Mucosa of descending colon (tissue), 3 donors: ENCODE data around the gene FCRL5. TPM values are rescaled to one million over a fixed set of nuclear protein-coding genes. Genes with fewer than 3 reads are reported as not detected.
A peak's percentile ranks its signal among the peaks of the same experiment; 100 is the strongest.

Experiments used
- ATAC-seq: fragments of 200-7000 bp; cut with Tn5 transposase; one replicate; pipeline ENCODE4 v1.9.1; 2020; ENCODE audit warnings: mild to moderate bottlenecking, moderate library complexity
- DNase-seq, 3 donors: peaks; one replicate each; pipeline ENCODE4 v3.0.0-alpha.2; 2020
- H3K36me3 ChIP-seq: fragments of 200-600 bp; one replicate; pipeline ENCODE4 v1.8.0; 2021; ENCODE audit warnings: low read depth, mild to moderate bottlenecking
- H3K4me1 ChIP-seq: fragments of 200-600 bp; one replicate; pipeline ENCODE4 v1.8.0; 2021; ENCODE audit warnings: low read depth, mild to moderate bottlenecking
- H3K4me3 ChIP-seq: fragments of 200-600 bp; one replicate; pipeline ENCODE4 v1.8.0; 2021; ENCODE audit warnings: mild to moderate bottlenecking
- H3K9me3 ChIP-seq: fragments of 200-600 bp; one replicate; pipeline ENCODE4 v1.8.0; 2021; ENCODE audit warnings: mild to moderate bottlenecking
- intact Hi-C, 2 donors: fragments of 100-400 bp; cut with DNase I in 1 of 2; cut with micrococcal nuclease in 1 of 2; formaldehyde crosslinking; loops; one replicate each; pipeline versions ENCODE4 v1.11.0 to v1.11.1; 2022; cut with DNase I, micrococcal nuclease
- total RNA-seq, 3 donors: library from RNA; stranded (reverse); fragmentation: NEBNext Ultra II Directional in 2 of 3; extraction: Animal tissue kit (Norgen Biotek cat#: 25700) in 2 of 3; gene quantifications; one replicate each; pipeline versions ENCODE4 v1.2.1 to v1.2.4, GENCODE V29; 2021 to 2023
- TF ChIP-seq, protein P1 (sequence below): fragments of 200-600 bp; IDR thresholded peaks from one replicate; pipeline ENCODE4 v1.8.0; 2022; ENCODE audit warnings: antibody characterized with exemption, mild to moderate bottlenecking
- donor health status: DM: no; HTN: no; CAD: no; lungs with moderate emphysema.
- donor health status: DM: no; HTN: no; CAD: no.
- donor health status: DM: no; HTN: yes; CAD: no.

The FCRL5 gene
- total RNA-seq, 3 donors from 2014 or later: 0.95 to 3.3 (median 1.7) TPM

GRCh38 chr1:157540852-157541251, 11.5 kb downstream of the FCRL5 start:
- Histone ChIP-seq H3K4me3 (no peak overlapping the region), H3K4me1 (no peaks in the 10 kb centered on the region), H3K9me3 (no peaks in the 10 kb centered on the region), H3K36me3 (no peaks in the 10 kb centered on the region)
- intact Hi-C loops: no loop called here
- TF ChIP-seq, protein P1, sequence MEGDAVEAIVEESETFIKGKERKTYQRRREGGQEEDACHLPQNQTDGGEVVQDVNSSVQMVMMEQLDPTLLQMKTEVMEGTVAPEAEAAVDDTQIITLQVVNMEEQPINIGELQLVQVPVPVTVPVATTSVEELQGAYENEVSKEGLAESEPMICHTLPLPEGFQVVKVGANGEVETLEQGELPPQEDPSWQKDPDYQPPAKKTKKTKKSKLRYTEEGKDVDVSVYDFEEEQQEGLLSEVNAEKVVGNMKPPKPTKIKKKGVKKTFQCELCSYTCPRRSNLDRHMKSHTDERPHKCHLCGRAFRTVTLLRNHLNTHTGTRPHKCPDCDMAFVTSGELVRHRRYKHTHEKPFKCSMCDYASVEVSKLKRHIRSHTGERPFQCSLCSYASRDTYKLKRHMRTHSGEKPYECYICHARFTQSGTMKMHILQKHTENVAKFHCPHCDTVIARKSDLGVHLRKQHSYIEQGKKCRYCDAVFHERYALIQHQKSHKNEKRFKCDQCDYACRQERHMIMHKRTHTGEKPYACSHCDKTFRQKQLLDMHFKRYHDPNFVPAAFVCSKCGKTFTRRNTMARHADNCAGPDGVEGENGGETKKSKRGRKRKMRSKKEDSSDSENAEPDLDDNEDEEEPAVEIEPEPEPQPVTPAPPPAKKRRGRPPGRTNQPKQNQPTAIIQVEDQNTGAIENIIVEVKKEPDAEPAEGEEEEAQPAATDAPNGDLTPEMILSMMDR: no peak
- no peak for ATAC-seq
- no peak for DNase-seq

- DNase-seq (no peak), ATAC-seq (no peak)
- Histone ChIP-seq H3K9me3 (no peaks in the 10 kb centered on the region), H3K4me3 (no peak overlapping the region), H3K36me3 (no peaks in the 10 kb centered on the region), H3K4me1 (no peaks in the 10 kb centered on the region)
- TF ChIP-seq, protein P1: no peak
- intact Hi-C loops: no loop called here
These were observed 12.1 kb downstream of the FCRL5 start for GRCh38 chr1:157540160-157540748.

GRCh38 chr1:157539568-157539967, 12.7 kb downstream of the FCRL5 start:
- no peaks in the 10 kb centered on the region for H3K36me3 ChIP-seq
- intact Hi-C loops: no loop called here
- TF ChIP-seq, protein P1: no peak

DNA sequence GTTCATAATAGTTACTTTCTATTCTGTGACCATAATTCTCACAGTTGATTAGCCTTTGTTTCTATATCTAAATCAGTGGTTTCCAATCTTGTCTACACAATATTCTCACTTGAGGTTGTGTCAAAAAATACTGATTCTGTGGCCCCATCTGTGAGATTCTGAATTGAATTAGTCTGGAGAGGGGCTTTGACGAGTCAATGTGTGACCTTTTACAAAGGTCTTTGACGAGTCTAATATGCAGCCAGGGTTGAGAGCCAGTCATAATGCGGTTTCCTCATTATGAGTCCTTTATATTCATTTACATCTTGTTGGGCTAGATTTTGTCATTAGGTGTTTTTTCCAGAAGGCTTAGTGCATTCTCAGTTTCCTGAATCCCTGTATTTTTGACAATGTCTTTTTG, 19.7 kb downstream of the FCRL5 start:
- no peaks in the 10 kb centered on the region for H3K4me1 ChIP-seq
- H3K9me3 ChIP-seq: no peaks in the 10 kb centered on the region
- TF ChIP-seq, protein P1: no peak
- DNase-seq: no peak
- H3K36me3 ChIP-seq: no peaks in the 10 kb centered on the region
- intact Hi-C loops: no loop called here
- H3K4me3 ChIP-seq: no peak overlapping the region
- ATAC-seq: no peak

More at GRCh38 chr1:157539568-157539967, 12.7 kb downstream of the FCRL5 start:
- Histone ChIP-seq H3K4me1 (no peaks in the 10 kb centered on the region), H3K9me3 (no peaks in the 10 kb centered on the region), H3K4me3 (no peak overlapping the region)
- ATAC-seq: no peak
- no peak for DNase-seq

- TF ChIP-seq, protein P1: no peak
- ATAC-seq (peak; percentile 40), DNase-seq (no peak)
- no peaks in the 10 kb centered on the region for H3K4me1 ChIP-seq
- no peaks in the 10 kb centered on the region for H3K36me3 ChIP-seq
- H3K4me3 ChIP-seq: no peak overlapping the region
- no peaks in the 10 kb centered on the region for H3K9me3 ChIP-seq
- intact Hi-C loops: no loop called here
These were observed 28.4 kb downstream of the FCRL5 start for GRCh38 chr1:157523774-157524493.
